Skin of body (tissue), 2 donors: ENCODE data around the gene LMOD3. TPM values are rescaled to one million over a fixed set of nuclear protein-coding genes. Genes with fewer than 3 reads are reported as not detected.

Experiments used
- DNase-seq: peaks from one replicate; lab custom pipeline; 2025; lab: John Stamatoyannopoulos, UW
- total RNA-seq: library from RNA; depleted of rRNA; stranded (reverse); fragments of >200 nt; gene quantifications from one replicate; pipeline ENCODE4 v1.2.3, GENCODE V29; 2014

Gene LMOD3
- total RNA-seq, 1 donor from 2014 or later = 8.9 TPM

DNA sequence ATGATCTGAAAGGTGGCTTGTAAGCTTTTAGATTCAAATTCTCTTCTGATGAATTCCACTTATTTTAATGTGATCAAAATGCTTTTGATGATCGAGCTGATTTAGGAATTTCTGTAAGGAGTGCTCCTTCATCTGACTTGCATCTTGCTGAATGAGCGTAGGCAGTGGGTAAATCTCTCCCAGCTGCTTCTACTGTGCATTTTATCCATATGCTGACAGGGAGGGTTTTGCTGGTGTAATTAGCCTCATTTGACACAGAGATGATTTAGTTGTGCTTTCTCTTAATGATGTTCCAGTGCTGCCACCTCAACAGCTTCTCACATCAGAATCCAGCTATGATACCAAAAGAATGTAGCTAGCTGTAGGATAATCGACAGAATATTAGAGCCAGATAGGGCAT lies 3.8 kb upstream of the LMOD3 start:
- DNase-seq = no peak

DNA sequence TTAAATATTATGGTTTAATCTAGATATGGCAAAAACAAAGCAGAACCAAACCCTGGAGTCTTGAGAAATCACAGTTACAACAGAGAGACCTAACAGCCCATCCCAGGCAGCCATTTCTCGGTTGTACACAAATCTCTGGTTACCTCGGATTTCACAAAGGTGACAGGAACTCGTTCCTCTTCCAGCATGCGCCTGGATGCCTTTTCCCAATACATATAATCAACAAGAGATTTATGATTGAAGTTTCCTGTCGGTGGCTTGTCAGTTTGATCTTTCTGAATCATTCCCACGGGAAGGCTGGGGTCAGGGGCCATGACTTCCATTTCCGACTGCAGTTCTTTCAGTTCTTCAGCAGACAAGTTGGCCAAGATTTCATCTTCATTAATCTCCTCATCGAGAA lies 445 bp downstream of the LMOD3 start:
- no peak for DNase-seq

DNA sequence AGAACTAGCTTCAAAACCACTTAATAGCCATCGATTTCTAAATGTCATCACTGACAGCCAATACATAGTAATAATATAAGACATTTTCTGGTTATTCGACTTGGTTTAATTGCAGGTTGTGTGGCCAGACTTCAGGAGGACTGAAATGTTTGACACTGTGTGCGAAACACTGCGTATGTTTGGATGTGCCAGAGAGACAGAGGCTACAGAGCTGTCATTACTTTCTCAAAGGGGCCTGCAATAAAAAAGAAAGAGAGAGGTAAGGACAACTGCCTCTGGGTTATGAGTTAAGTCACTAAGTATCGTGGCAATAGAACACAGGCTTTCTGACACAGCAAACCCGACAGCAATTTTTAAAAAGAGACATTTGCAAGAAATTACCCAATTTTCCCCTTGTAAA lies 882 bp downstream of the LMOD3 start:
- no peak for DNase-seq

DNA sequence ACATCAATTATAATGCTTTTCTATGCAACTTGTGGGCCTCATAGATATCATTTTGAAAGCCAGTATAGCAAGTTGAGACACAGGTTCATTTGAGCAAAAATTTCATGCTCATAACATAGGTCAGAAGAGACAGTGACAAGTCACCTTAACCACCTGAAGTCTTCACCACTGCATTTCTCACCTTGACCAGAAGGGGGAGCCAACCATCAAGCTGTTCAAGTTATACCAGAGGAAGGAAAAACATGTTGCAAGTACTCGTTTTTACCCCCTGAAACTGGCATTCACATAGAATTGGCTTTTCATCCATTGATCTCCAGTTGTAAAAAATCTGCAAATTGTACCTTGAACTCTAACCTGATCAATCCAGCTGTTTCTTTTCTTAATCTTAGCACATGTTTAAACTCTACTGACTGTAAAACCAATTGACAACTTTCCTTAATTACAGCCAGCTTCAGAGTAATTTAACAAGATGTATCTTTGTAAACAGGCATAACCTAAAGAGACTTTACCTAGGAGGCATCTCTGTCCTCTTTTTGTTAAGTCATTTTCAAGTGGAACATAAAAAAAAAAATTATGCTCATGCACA lies 1.4 kb downstream of the LMOD3 start:
- peak; percentile 19 for DNase-seq

DNA sequence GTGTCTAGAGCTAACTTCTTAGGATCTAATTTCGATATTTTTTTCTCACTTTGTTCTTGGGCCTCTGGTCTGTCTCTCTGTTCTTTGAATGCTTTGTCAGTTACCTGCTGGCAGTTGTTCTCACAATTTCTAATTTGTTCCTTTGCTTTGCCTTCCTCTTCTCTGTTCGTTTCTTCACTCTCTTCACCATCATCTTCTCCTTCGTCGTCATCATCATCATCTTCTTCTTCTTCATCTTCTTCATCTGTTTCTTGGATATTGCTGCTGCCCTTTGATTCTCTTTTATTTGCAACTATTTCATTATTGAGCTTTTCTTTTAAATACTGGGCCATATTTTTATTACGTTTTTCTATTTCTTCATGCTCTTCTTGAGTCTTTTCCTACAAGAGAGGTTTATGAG lies 2.7 kb downstream of the LMOD3 start:
- DNase-seq = no peak

DNA sequence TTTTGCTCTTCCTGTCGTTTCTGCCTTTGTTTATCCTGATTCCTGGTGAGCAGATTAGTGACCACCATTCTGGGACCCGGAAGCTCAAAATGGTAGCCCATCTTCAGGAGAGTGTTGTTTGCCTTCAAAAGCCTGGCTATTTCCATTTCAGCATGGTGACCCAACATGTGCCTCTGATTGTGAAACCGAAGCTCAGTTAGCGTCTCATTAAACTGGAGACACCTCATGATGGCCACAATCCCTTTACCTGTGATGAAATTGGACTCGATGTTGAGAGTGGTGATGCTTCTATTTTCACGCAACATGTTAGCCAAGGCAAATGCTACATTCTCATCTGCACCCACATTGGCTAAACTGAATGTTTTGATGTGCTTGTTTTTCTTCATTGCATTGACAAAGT lies 3.3 kb downstream of the LMOD3 start:
- no peak for DNase-seq

DNA sequence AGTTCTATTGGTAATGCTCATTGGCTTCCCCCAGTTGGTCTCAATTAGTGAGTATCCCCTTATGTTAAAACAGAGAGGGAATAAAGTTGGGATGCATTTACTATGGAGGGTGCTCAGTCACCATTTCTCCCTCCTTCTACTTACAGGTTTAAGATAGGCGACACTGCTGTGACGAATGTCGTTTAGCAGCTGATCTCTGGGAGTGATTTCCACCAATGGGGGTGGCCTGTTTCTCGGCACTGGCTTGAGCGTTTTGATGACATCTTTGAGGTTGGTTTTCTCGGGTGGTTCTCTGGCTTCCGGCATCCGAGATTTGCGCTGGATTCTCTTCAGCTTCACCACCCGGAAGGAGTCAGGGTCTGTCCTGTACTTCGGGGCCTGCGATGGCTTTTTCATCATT lies 3.8 kb downstream of the LMOD3 start:
- no peak for DNase-seq

DNA sequence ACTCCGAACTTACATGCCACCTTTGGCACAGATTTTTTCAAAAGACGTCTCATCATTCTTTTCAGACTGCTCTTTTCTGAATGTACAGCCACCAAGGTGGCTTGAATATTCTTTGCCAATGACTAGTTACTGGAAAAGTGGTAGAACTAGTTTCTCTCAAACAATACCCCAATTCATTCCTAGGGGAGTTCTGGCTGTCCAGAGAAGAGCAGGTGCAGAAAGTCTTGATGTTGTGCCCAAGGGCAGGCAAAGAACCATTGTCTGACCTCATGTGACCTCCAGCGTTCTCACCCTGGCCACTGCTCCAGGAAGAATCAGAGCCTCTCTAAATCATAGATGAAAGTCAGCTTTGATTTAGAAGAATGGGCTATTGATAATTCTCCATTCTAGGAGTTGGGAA lies 5.5 kb downstream of the LMOD3 start:
- DNase-seq = no peak

DNA sequence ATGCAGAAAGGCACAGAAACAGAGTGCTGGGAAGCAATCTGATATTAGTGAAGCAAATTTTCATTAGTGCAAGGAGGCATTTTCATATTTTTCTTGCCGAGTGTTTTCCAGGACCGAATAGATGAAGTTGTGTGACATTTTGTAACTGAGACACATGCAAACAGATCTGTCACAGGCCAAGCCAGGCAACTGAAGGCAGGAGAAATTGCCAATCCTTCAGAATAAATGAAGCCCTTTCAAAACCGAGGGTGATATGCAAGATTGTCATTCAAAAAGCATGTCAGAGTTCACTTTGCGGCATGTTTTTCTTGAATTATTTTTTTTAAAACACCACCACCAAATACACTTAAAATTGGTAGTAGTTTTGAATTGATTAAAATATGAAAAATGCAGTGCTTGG lies 6.2 kb downstream of the LMOD3 start:
- DNase-seq = no peak

DNA sequence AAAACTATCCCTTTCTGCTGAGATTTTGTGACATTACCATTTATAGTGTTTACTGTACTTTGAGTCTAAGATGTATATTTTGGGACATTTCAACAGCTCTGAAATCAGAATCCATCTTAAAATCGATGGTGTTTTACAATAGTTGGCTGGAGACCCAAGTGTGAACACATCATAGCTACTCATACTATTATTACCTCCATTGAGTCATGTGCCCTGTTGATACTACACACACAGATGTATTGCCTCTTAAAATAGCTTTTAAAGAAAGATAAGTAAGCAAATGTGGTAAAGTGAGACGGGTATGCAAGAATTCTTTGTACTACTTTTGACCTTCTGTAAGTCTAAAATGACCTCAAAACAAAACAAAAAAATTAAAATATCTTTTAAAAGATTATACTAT lies 6.7 kb downstream of the LMOD3 start:
- no peak for DNase-seq

DNA sequence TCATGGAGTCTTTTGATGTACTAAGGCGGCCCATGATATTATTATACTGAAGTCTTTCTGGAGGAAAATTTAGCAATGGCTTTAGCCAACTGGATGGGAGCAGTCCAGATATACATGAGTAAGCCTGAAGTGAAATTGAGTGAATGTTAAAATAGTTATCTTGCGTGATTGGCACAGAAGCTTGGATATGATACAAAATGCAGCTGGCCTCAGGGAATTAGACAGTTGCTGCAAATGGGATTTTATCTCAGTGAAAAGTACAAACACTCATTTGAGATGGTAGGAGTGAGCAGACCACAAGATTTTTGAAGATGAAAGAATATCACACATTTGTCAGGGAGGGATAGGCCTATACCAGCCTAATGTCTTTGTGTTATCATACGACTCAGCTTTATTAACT lies 8.9 kb downstream of the LMOD3 start:
- DNase-seq = no peak

DNA sequence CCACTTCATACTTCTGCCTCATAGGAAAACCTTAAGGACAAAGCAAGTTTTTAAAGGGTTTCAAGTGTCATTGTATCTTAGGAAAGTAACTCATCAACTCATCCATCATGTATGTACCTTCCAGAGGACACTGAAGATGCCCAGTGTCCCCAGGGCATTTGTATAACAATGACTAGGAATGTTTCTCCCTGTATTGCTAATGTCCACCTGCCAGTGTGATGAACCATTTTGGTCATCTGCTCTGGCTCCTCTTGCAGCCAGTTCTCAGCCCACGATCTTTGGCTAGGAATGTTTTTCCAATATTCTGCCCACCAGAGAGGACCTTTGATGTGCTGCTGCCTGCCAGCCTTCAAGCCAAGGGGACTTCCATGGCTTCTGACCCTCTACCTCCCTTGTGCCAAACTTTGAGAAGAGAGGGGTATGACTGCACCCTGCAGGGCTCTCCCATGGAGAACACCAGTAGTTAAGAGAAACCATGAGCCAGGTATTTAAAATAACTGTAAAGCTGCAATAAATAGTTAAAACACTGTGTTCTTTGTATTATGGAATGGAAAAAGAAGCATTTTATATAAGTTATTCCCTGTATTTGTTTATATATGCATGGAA lies 11.4 kb downstream of the LMOD3 start:
- no peak for DNase-seq

DNA sequence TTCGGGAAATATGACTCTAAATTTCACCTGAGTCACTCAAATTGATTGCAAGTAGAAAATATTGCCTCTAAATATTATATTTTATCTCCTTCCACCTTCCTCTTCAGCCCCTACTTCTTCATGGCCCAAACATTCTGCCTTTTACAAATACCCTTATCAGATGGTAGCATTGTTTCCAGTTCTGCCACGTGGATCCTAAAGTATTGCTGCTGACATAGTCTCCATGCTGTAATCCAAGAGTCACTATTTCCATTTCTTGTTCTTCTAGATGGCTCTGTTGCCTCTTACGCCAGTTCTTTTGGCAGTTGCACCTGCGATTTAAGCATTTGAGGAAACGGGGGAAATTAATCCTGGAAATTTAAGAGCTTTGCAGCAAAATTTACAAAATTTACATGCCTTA lies 13.6 kb downstream of the LMOD3 start:
- DNase-seq = no peak

DNA sequence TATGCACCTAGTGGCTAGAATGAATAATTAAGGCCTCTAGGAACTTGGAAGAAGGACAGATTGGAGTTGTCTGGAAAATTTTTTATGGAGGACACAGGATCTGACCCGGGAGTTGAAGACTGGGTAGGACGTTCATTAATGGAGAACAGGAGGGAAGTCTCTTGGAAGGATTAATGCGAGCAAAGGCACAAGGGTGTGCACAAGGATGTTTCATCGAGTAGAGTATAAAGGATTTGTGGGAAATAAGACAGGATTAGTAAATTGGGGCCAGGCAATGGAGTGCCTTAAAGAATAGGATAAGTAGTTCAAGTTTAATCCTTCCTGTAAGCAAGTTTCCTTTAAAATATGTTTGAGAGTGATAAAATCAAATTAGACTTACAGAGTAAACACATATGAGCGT lies 14.6 kb downstream of the LMOD3 start:
- DNase-seq = no peak

DNA sequence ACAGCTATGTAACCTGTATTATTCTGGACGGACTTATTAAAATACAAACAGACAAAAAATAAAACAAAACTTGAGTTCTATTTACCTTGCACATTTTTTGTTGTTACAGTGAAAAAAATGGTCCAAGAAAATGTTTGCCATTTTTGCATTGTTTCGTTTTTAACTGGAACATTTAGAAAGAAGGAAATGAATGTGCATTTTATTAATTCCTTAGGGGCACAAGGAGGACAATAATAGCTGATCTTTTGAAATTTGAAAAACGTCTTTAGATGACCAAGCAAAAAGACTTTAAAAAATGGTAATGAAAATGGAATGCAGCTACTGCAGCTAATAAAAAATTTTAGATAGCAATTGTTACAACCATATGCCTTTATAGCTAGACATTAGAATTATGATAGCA lies 17.1 kb downstream of the LMOD3 start:
- DNase-seq = no peak

DNA sequence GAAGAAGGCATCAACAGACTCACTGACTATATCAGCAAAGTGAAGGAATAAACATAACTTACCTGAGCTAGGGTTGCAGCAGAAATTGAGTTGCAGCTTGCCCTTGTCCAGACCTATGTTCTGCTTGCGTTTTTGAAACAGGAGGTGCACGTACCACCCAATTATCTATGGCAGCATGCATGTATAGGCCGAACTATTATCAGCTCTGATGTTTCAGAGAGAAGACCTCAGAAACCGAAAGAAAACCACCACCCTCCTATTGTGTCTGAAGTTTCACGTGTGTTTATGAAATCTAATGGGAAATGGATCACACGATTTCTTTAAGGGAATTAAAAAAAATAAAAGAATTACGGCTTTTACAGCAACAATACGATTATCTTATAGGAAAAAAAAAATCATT lies 17.8 kb downstream of the LMOD3 start:
- no peak for DNase-seq

DNA sequence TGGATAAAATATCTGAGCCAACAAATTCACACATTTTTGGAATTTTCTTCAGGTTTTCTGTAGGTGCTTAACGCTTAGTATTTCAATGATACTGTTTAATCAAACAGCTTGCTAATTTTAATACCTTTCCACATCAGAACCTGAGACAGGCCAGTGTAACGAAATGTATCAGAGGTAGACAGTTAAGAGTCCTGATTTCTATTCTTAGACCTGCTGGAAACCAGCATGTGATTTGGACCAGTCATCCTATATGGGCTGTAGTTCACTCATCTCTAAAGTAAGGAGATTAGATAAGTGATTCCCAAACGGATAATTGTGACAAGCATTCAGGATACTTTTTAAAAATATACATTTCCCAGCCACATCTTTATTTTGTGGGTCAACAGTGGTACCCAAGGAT lies 19.3 kb downstream of the LMOD3 start:
- no peak for DNase-seq

DNA sequence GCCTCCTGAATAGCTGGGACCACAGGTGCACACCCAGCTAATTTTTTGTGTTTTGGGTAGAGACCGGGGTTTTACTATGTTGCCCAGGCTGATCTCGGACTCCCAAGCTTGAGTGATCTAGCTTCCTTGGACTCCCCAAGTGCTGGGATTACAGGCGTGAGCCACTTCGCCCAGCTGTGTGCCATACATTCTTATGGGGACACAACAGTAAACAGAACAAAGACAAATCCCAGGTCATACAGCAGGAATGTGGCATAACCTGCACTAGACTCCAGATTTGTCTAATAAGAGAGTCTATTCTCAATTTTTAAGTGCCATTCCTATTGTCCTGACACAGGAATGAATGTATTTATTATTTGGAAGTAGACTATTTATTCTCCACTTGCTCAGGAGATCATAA lies 20.0 kb downstream of the LMOD3 start:
- no peak for DNase-seq

DNA sequence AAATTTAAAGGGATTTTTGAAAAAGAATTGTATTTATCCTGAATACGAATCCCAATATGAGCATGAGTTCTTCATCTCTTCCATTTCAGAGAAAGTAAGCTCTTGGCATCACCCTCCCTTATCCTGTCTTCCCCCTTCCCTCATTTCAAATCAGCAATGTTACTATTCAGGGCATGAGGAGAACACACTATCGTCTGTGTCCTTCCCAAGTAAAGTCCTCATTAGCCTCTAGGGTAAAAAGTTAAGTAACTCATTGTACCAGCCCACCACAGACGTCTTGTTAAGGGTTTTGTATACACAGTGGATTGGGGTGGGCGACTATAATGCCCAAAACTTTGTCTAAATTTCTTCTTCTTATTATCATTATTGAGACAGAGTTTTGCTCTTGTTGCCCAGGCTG lies 22.8 kb downstream of the LMOD3 start:
- DNase-seq = no peak

DNA sequence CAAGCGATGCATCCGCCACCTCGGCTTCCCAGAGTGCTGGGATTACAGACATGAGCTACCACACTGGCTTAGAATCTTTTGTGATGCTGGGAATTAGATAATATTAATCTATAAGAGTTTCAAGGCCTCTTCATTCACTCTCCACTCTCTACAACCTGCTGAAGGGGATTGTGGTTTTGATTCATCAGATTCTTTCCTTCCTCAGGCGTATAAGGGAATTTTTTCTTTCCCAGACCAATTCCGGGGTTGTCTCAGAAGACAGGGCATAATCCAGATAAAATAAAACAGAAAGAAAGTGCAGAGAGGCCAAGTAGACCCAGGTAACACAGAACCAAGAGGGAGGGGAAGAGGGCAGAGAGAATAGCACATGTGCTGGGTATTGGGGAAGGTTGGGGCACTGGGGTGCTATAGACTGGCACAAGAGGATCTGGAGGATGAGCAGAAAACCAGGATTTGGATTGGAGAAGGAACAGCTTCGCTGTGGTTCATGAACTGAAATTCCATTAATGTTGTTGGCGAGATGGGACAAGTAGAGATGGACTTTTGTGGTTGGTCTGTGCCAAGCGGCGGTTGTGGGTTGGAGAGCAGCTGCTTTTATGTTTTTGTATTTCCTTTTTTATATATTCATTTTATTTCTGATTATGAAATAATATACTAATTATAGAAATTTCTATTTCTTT lies 24.8 kb downstream of the LMOD3 start:
- no peak for DNase-seq

DNA sequence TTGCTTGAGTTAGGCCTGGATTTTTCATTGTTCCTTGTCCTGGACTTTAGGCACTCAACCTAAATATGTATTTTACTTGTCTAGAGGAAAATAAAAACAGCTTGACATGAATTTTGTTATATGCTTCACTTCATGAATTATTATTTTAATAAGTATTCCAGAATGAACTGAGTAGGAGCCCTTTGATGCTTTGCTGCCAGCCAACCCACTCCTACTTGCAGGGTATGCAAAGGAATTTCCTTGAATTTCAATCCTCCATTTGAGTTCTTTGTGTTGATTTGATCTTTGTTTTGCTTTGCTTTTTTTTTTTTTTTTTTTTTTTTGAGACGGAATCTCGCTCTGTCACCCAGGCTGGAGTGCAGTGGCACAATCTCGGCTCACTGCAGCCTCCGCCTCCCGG lies 26.1 kb downstream of the LMOD3 start:
- DNase-seq = no peak

DNA sequence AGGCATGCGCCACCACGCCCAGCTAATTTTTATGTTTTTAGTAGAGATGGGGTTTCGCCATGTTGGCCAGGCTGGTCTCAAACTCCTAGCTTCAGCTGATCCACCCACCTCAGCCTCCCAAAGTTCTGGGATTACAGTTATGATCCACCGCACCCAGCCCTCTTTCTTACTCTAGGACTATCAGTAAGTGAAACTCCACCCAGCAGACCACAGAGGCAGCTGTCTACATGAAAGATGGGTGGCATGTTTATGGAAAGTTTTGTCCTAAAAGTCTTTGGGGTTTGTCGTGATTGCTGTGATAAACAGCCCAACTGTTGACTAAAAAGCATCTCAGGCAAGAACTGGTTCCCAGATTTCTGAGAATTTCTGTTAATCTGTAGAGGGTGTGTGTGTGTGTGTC lies 26.8 kb downstream of the LMOD3 start:
- DNase-seq = no peak

DNA sequence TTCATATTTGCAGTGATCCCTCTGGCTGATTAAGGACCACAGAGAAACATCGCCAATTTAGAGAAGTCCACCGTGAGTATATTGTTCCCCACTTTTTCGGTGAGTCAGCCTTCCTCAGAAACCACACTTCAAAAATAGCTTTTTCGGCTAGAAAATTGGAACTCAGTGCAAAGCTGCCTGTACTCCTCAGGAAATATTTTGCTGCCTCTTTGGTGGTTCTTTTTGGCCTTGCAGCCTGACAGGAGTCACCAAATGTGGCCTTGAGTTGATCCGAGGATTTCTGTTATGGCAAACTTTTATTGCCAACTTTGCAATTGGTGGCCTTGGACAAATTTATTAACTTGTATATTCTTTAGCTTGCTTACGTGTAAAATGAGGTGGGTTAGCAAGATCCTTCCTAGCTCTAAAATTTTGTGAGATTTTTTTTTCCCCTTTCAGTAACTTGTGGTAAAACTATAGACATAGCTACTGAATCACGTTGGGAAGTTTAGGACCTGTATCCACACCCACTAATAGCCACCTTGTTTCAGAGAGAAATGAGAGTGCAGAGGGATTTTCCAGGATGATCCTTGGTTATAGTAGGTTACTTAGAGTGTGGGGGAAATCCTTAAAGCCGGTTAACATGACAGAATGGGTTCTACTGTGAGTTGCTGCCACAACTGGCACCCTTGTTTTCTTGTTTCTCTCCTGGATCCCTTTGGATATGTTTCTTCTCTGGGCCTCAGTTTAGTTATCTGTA lies 27.8 kb downstream of the LMOD3 start:
- DNase-seq = no peak
